CD4-positive, alpha-beta T cell treated with Interleukin-21 for 1 hour (primary cell): ENCODE results near the gene SEC62.
A peak's percentile ranks its signal among the peaks of the same experiment; 100 is the strongest.

Experiments used
- DNase-seq: peaks from one replicate; pipeline ENCODE4 v3.0.0-alpha.2; 2020

The SEC62 gene

GRCh38 chr3:169966951-169967915, 626 bp downstream of the SEC62 start:
- DNase-seq, result peak; percentile 40

GRCh38 chr3:169968224-169968885, 1.7 kb downstream of the SEC62 start:
- no peak for DNase-seq

GRCh38 chr3:169969174-169970095, 2.8 kb downstream of the SEC62 start:
- no peak for DNase-seq

- no peak for DNase-seq
These were observed 4.2 kb downstream of the SEC62 start for GRCh38 chr3:169970847-169971246.

GRCh38 chr3:169971522-169971921, 4.9 kb downstream of the SEC62 start:
- DNase-seq, result no peak

GRCh38 chr3:169980055-169980454, 13.4 kb downstream of the SEC62 start:
- DNase-seq, result no peak

- DNase-seq, result no peak
These were observed 17.7 kb downstream of the SEC62 start for GRCh38 chr3:169984292-169984691.

- DNase-seq, result no peak
These were observed 23.8 kb downstream of the SEC62 start for GRCh38 chr3:169990431-169990830.

GRCh38 chr3:169992156-169992555, 25.5 kb downstream of the SEC62 start:
- DNase-seq, result no peak

GRCh38 chr3:169992781-169993180, 26.2 kb downstream of the SEC62 start:
- no peak for DNase-seq

GRCh38 chr3:169993761-169994160, 27.2 kb downstream of the SEC62 start:
- DNase-seq, result no peak

- DNase-seq, result no peak
These were observed 29.5 kb downstream of the SEC62 start for GRCh38 chr3:169996063-169996462.

- no peak for DNase-seq
These were observed 32.1 kb downstream of the SEC62 start for GRCh38 chr3:169998668-169999131.

- DNase-seq, result no peak
These were observed 32.8 kb downstream of the SEC62 start for GRCh38 chr3:169999433-169999832.

GRCh38 chr3:170000051-170000450, 33.4 kb downstream of the SEC62 start:
- DNase-seq, result no peak

GRCh38 chr3:170002231-170002630, 35.6 kb downstream of the SEC62 start:
- DNase-seq, result no peak

GRCh38 chr3:170002879-170003278, 36.3 kb downstream of the SEC62 start:
- DNase-seq, result no peak

- no peak for DNase-seq
These were observed 37.3 kb downstream of the SEC62 start for GRCh38 chr3:170003881-170004356.

GRCh38 chr3:170007031-170007663, 40.5 kb downstream of the SEC62 start:
- peak; percentile 32 for DNase-seq

- DNase-seq, result no peak
These were observed 43.9 kb downstream of the SEC62 start for GRCh38 chr3:170010498-170010897.

GRCh38 chr3:170012683-170013400, 46.2 kb downstream of the SEC62 start:
- no peak for DNase-seq

- DNase-seq, result no peak
These were observed 49.5 kb downstream of the SEC62 start for GRCh38 chr3:170016057-170016456.
